ENCODE data around the gene CORO7.

The CORO7 gene

DNA sequence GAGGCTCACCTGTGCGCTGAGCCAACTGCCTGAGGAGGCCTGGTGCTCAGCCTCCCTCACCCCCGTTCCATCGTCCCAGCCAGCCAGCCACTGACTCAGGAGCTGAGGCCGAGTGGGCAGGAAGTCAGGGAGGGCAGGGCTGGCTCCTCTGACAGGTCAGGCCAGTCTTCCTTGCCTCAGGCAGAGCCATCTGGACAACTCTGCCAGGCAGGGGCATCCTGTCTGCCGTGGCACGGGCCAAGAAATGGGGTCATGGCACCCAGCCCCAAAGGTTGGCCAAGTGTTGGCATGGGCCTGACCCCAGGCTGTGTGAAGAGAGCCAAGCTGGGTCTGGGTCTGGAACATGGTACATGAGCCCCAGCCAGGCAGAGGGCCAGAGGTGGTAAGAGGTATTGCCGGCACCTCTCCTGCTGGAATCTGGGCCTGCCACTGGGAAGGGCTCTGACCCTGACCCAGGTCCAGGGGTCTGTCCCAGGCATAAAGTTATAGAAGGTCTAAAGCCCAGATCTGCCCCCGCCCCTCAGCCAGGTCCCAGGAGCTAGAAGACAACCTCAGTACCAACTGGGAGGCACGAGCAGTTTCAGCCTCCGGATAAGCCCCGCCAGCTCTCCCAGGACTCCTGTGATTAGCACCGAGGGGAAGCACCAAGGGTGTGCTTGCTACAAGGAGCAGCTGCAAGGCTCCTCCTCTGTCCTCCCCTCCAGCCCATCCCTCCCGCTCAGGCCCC is 47.2 kb downstream of the CORO7 start:
- DNase-seq: no peak

DNA sequence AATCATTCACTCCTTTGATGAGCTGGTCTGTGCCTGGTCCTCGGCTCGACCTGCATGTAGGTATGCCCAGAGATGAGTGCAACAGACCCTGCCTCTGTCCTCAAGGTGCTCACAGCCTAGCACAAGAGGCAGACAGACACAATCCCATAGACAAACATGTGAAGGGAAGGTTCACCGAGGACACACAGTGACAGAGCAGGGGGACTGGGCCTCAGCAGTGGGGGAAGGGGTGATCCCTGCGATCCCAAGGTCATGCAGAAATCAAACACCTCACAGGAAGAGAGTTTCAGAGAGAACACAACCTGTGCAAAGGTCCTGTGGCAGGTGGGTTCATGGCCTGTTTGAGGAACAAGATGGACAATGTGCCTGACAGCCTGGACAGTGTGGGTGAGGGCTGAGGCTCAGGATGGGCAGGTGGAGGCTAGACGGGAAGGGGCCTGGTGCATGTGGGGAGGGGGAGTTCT is 49.0 kb downstream of the CORO7 start:
- DNase-seq: no peak

DNA sequence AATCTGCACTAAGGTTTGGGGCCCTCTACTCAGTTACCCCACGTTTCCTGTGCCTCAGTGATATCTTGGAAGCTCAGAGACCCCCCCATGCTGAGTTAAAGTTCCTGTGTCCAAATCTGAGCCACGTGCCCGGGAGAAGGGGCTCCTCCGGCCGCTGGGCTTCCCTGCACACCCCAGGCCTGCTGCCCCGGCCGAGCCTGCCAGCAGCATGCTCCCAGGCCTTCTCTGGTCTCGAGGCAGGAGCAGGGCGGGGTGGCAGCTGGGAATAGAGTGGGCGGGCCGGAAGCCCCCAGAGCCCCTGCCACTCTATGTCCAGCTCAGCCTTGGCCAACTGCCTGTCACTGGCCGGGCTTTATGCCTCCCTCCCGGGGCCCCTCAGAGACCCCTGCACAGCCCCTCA is 50.4 kb downstream of the CORO7 start:
- no peak for DNase-seq

GRCh38 chr16:4365615-4366014 is 50.8 kb downstream of the CORO7 start:
- no peak for DNase-seq

GRCh38 chr16:4365014-4365406 is 51.4 kb downstream of the CORO7 start:
- no peak for DNase-seq

- DNase-seq: no peak
These were observed 52.0 kb downstream of the CORO7 start for GRCh38 chr16:4364196-4365013.

GRCh38 chr16:4362476-4363135 is 53.8 kb downstream of the CORO7 start:
- no peak for DNase-seq

DNA sequence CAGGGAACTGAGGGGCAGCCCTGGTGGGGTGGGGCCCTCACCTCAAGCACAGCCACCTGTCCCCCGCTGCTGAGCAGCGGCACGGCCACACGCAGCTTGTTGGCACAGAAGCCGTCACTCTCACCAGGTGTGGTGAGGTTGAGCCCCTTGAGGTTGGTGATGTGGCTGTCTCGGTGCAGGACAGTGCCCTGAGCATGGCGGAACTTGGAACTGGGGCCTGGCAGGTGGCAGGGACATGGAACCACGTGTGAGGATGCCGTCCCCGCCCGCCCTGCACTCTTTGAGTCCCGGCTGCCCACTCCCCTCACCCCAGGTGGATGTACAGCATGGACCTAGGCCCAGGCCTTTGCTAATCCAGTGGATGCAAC is 54.5 kb downstream of the CORO7 start:
- DNase-seq: no peak

DNA sequence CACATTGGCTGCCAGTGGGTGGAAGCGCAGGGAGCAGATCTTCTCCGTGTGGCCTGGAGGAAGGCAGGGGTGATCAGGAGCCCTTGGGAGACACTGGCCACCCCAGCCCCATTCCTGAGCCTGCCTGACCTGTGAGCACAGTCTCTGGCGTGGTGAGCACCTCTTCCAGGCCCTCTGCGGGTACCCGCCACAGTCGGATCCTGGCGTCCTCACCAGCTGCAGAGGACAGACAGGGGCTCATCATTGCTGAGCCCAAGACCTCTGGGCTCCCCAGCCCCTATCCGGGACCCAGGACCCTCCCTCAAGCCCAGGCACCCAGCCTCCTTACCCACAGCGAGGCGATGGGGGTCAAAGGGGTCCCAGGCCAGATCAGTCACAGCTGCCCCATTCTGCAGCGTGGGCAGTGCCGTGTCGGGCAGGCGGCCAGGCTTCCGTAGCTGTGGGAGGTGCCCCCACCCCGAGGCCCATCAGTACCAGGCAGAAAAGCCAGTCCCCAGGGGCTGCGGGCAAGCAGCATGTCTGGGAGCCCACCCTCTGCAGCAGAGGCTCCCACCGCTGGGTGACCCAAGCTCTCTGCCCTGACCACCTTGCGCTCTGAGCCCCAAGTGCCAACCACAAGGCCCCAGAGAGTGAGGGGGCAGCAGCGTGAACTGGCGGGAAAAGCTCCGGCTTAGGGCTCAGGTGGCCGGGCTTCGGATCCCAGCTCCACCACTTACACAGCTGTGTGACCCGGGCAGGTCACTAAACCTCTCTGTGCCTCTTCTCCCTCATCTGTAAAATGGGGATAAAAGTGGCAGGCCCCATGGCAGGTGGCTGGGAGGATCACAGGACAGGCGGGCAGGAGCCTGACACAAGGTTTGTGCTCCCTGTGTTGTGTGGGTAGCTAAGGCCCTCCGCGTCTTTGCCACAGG is 55.1 kb downstream of the CORO7 start:
- no peak for DNase-seq

DNA sequence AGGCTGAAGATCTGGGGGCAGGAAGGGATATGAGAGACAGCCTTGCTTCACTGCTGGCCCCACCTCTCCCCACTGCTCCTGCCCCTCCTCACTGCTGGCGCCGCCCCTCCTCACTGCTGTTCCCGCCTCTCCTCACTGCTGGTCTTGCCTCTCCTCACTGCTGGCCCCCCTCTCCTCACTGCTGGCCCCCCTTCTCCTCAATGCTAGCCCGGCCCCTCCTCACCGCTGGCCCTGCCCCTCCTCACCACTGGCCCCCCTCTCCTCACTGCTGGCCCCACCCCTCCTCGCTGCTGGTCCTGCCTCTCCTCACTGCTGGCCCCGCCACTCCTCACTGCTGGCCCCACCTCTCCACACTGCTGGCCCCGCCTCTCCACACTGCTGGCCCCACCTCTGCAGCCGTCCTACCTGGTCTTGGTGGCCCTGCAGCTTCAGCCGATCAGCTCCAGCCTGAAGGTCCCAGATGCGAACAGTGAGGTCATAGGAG is 55.8 kb downstream of the CORO7 start:
- no peak for DNase-seq

GRCh38 chr16:4359914-4360313 is 56.5 kb downstream of the CORO7 start:
- DNase-seq: no peak

- peak; percentile 26 for DNase-seq
These were observed 57.4 kb downstream of the CORO7 start for GRCh38 chr16:4358831-4359561.

GRCh38 chr16:4358236-4358635 is 58.2 kb downstream of the CORO7 start:
- no peak for DNase-seq

DNA sequence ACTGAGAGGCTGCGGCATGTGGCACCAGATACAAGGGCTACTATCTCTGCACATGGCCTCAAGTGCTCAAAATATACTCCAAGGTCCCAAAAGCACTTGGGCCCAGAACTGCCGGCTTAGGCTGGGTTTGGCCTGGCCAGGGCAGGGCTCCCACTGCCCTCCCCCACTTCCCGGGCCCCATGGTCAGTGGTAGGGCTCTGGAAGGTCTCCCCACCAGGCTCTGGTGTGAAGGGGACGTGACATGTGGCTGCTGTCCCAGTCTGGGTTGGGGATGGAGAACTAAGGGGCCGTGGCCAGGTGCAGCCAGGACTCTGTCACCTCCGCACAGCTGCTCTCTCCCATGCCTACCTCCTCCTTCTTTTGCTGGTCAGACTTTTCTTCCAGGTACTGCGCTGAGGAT is 59.6 kb downstream of the CORO7 start:
- DNase-seq: no peak

- DNase-seq: no peak
These were observed 61.6 kb downstream of the CORO7 start for GRCh38 chr16:4354512-4355409.

DNA sequence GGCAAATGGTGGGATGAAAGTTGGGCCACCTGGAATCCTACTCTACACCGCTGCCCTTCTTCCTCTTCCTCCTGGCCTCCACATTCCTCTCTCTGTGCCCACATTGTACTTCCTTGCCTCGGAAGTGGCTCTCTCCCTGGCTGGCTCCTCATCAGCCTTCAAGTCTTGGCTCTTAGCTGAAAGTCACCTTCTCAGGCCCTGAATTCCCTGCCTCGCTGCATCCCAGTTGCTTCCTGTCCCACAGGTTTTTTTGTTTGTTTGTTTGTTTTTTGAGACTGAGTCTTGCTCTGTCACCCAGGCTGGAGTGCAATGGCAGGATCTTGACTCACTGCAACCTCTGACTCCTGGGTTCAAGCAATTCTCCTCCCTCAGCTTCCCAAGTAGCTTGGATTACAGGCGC is 62.7 kb downstream of the CORO7 start:
- DNase-seq: no peak

DNA sequence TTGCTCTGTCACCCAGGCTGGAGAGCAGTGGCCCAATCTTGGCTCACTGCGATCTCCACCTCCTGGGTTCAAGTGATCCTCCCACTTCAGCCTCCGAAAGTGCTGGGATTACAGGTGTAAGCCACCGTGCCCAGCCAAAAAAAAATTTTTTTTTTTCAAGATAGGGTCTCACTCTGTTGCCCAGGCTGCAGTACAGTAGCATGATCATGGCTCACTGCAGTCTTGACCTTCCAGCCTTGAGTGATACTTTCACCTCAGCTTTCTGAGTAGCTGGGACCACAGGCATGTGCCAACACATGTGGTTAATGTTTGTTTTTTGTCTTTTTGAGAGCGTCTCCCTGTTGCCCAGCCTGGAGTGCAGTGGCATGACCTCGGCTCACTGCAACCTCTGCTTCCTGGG is 63.6 kb downstream of the CORO7 start:
- DNase-seq: no peak

GRCh38 chr16:4351880-4352279 is 64.5 kb downstream of the CORO7 start:
- DNase-seq: no peak

DNA sequence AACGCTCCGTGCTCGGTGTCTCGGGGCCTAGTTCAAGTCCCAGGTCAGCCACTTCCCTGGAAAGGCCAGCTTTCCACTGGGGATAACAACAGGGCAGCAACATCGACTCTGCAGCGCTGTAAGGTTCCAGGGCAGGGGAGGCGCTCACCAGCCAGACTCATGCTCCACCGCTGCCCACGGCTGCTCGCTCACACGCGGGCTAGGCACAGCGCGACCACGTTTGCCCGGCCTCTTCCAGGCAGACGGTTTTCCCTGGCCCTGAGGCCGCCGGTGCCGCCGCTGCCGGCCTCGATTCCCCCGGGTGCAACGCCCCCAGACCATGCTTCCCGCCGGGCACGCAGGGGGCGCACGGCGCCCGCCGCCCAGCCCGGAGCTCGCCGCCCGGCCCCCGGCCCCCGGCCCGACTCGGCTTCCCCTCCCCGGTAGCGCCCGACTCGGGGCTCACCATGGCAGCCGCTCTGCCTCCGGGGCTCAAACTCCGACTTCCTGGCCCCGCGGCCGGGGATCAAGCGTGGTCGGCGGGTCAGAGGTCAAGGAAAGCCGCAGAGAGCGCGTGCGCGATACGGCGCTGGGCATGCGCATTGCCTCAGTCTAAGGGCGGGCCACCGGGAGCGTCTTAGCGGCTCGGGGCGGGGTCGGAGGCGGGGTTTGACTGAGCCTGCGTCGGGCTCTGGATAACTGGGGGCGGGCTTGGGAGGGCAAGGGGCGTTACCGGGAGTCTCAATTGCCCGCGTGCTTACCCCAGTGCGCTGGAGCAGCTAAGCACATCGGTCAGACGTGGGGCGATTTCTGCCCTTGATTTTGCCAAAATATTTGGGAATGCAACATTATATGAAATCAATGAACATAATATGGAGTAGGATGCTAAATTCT is 65.4 kb downstream of the CORO7 start, which contains the start of gene PAM16:
Gene PAM16 (minus strand): TSS at position 535 of the 873 bp plus-strand sequence. CDS start 87 bp downstream, at position 448.
- peak; percentile 95 for DNase-seq
